DOHH2 (cell line): Measurements from ENCODE around the gene SHC4.

ENCODE experiments used
- H3F3A ChIP-seq: fragments of 200-600 bp; sonication (generic), shearing (Covaris generic); 2 replicates; pipeline ENCODE4 v1.6.0; 2016; ENCODE audit warnings: antibody characterized with exemption, mild to moderate bottlenecking; ENCODE audit not compliant: control insufficient read depth, insufficient read depth
- H3K27ac ChIP-seq: fragments of 200-600 bp; sonication (generic); 2 replicates; pipeline ENCODE4 v1.5.1; 2014; ENCODE audit warnings: low read depth, mild to moderate bottlenecking, low read length, moderate library complexity
- H3K27me3 ChIP-seq: fragments of 200-600 bp; sonication (generic); 2 replicates; pipeline ENCODE4 v1.6.1; 2014; ENCODE audit warnings: mild to moderate bottlenecking, low read length, mixed read lengths; ENCODE audit not compliant: control insufficient read depth
- H3K36me3 ChIP-seq: fragments of 200-600 bp; sonication (generic); 2 replicates; pipeline ENCODE4 v1.6.1; 2014; ENCODE audit warnings: mild to moderate bottlenecking, low read length, moderate library complexity, mixed read lengths; ENCODE audit not compliant: control insufficient read depth
- H3K4me1 ChIP-seq: fragments of 200-600 bp; sonication (generic); 2 replicates; pipeline ENCODE4 v1.6.1; 2014; ENCODE audit warnings: mild to moderate bottlenecking, low read length, mixed read lengths; ENCODE audit not compliant: control insufficient read depth
- H3K4me2 ChIP-seq: fragments of 200-600 bp; sonication (generic); 2 replicates; pipeline ENCODE4 v1.6.0; 2014; ENCODE audit warnings: mild to moderate bottlenecking, low read length, moderate library complexity
- H3K4me3 ChIP-seq: fragments of 200-600 bp; sonication (generic); 2 replicates; pipeline ENCODE4 v1.5.1; 2014; ENCODE audit warnings: mild to moderate bottlenecking, low read length, mixed read lengths
- H3K79me2 ChIP-seq: fragments of 200-600 bp; sonication (generic); 2 replicates; pipeline ENCODE4 v1.6.1; 2014; ENCODE audit warnings: mild to moderate bottlenecking, low read length, mixed read lengths; ENCODE audit not compliant: control insufficient read depth
- H3K9me2 ChIP-seq: fragments of 200-600 bp; sonication (generic); replicated peaks from 2 replicates; pipeline ENCODE4 v1.6.1; 2014; ENCODE audit warnings: mild to moderate bottlenecking, low read length, mixed read lengths; ENCODE audit not compliant: control insufficient read depth
- H3K9me3 ChIP-seq: fragments of 200-600 bp; sonication (generic); 2 replicates; pipeline ENCODE4 v1.6.1; 2014; ENCODE audit warnings: antibody characterized with exemption, low read length, mixed read lengths; ENCODE audit not compliant: control insufficient read depth, insufficient read depth
- H4K20me1 ChIP-seq: fragments of 200-600 bp; sonication (generic); 2 replicates; pipeline ENCODE4 v1.6.0; 2014; ENCODE audit warnings: low read depth, mild to moderate bottlenecking, antibody characterized with exemption, low read length, moderate library complexity; ENCODE audit not compliant: control insufficient read depth, insufficient read depth
- CTCF ChIP-seq: fragments of 200-600 bp; sonication (generic); IDR thresholded peaks from one replicate; pipeline ENCODE4 v1.5.1; 2014; ENCODE audit warnings: antibody characterized with exemption, mild to moderate bottlenecking, low read depth, low read length; ENCODE audit not compliant: poor library complexity, severe bottlenecking
- EZH2phosphoT487 ChIP-seq: fragments of 200-600 bp; sonication (generic); IDR thresholded peaks from 2 replicates; pipeline ENCODE4 v1.6.1; 2017; ENCODE audit warnings: borderline replicate concordance, mild to moderate bottlenecking, antibody characterized with exemption, low read length, moderate library complexity, mixed read lengths

SHC4 gene

DNA sequence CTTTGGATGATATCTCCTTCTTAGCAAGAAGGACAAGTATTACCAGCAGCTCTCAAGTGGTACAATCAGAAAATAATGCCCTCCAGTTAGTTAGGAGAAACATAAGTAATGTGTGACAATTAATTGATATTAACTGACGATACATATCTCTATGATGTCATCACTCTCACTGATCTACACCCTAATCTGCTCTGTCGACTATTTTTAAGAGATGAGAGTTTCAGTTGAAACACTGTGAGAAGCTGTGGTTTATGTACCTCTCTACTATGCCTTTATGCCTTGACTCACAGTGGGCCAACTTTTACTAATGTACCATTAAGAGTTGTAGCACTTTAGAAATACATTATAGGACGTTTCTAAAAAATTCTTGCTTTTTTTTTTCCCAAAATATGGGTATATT lies 161.5 kb downstream of the SHC4 start:
- H3F3A ChIP-seq = no peaks in the 10 kb centered on the region
- no peaks in the 10 kb centered on the region for H4K20me1 ChIP-seq
- H3K36me3 ChIP-seq = peaks cover 76% of the 10 kb centered on the region
- no peak overlapping the region for H3K4me2 ChIP-seq
- TF ChIP-seq EZH2phosphoT487 (no peak), CTCF (no peak)
- H3K4me1 ChIP-seq = peaks cover 20% of the 10 kb centered on the region
- no peaks in the 10 kb centered on the region for H3K27me3 ChIP-seq
- no peaks in the 10 kb centered on the region for H3K9me3 ChIP-seq
- H3K79me2 ChIP-seq = peaks cover 87% of the 10 kb centered on the region
- no peaks in the 10 kb centered on the region for H3K9me2 ChIP-seq
- no peak overlapping the region for H3K27ac ChIP-seq
- no peak overlapping the region for H3K4me3 ChIP-seq

GRCh38 chr15:48800811-48801455 lies 162.8 kb downstream of the SHC4 start:
- TF ChIP-seq CTCF (peak; percentile 45), EZH2phosphoT487 (no peak)
- Histone ChIP-seq H3K27me3 (no peaks in the 10 kb centered on the region), H3K36me3 (peaks cover 83% of the 10 kb centered on the region), H3K4me1 (peaks cover 7% of the 10 kb centered on the region), H3K4me3 (no peak overlapping the region), H3K27ac (no peak overlapping the region), H3F3A (no peaks in the 10 kb centered on the region), H4K20me1 (no peaks in the 10 kb centered on the region), H3K79me2 (peaks cover 74% of the 10 kb centered on the region), H3K9me3 (no peaks in the 10 kb centered on the region), H3K4me2 (no peak overlapping the region), H3K9me2 (no peaks in the 10 kb centered on the region)

- no peaks in the 10 kb centered on the region for H3K9me2 ChIP-seq
- H3K79me2 ChIP-seq = peaks cover 67% of the 10 kb centered on the region
- H3K4me2 ChIP-seq = no peak overlapping the region
- H3K9me3 ChIP-seq = no peaks in the 10 kb centered on the region
- no peaks in the 10 kb centered on the region for H3F3A ChIP-seq
- TF ChIP-seq CTCF (no peak), EZH2phosphoT487 (no peak)
- peaks cover 81% of the 10 kb centered on the region for H3K36me3 ChIP-seq
- no peaks in the 10 kb centered on the region for H3K27me3 ChIP-seq
- H3K27ac ChIP-seq = no peak overlapping the region
- no peaks in the 10 kb centered on the region for H4K20me1 ChIP-seq
- H3K4me1 ChIP-seq = 0 out of 2 replicates have a peak, but pooled peaks cover 3% of the 10 kb centered on the region
- H3K4me3 ChIP-seq = no peak overlapping the region
Observed at GRCh38 chr15:48800245-48800644, 163.5 kb downstream of the SHC4 start.
